Stimulated activated CD4-positive, alpha-beta T cell treated with anti-CD3 and anti-CD28 coated beads, Interleukin-4, amount 100 ng/mL, for 24 hours (primary cell): Measurements from ENCODE around the gene COLQ.
A peak's percentile ranks its signal among the peaks of the same experiment; 100 is the strongest.
"Not testable (repeated sequence)": the region's sequence is repeated elsewhere in the genome, so short reads cannot be mapped to it uniquely, and the experiment has no call there.

Experiments
- DNase-seq: peaks from one replicate; pipeline ENCODE4 v3.0.0-alpha.2; 2020

COLQ gene

GRCh38 chr3:15452961-15453360 is 68.5 kb downstream of the COLQ start:
- DNase-seq, result no peak

- DNase-seq, result no peak
Measured at GRCh38 chr3:15452156-15452555, 69.3 kb downstream of the COLQ start.

- no peak for DNase-seq
Measured at GRCh38 chr3:15451216-15452113, 70.0 kb downstream of the COLQ start.

- DNase-seq, result no peak
Measured at GRCh38 chr3:15450438-15451215, 70.9 kb downstream of the COLQ start.

GRCh38 chr3:15449489-15450224 is 71.8 kb downstream of the COLQ start:
- no peak for DNase-seq

GRCh38 chr3:15443826-15444524 is 77.5 kb downstream of the COLQ start:
- no peak for DNase-seq

- no peak for DNase-seq
Measured at GRCh38 chr3:15440891-15441290, 80.6 kb downstream of the COLQ start.

- DNase-seq, result no peak
Measured at GRCh38 chr3:15439476-15439875, 82.0 kb downstream of the COLQ start.

GRCh38 chr3:15438983-15439382 is 82.5 kb downstream of the COLQ start:
- DNase-seq, result no peak

- no peak for DNase-seq
Measured at GRCh38 chr3:15436246-15436645, 85.3 kb downstream of the COLQ start.

- DNase-seq, result no peak
Measured at GRCh38 chr3:15434756-15435155, 86.8 kb downstream of the COLQ start.

- DNase-seq, result no peak
Measured at GRCh38 chr3:15433531-15433930, 88.0 kb downstream of the COLQ start.

GRCh38 chr3:15431256-15431837 is 90.2 kb downstream of the COLQ start:
- no peak for DNase-seq

GRCh38 chr3:15430624-15431023 is 90.9 kb downstream of the COLQ start:
- DNase-seq, result no peak

GRCh38 chr3:15429080-15429479 is 92.4 kb downstream of the COLQ start:
- no peak for DNase-seq

GRCh38 chr3:15428539-15428938 is 93.0 kb downstream of the COLQ start:
- DNase-seq, result peak; percentile 43

- no peak for DNase-seq
Measured at GRCh38 chr3:15427981-15428380, 93.5 kb downstream of the COLQ start.

- peak; percentile 91 for DNase-seq
Measured at GRCh38 chr3:15427182-15427880, 94.2 kb downstream of the COLQ start, which contains the start of the genes EAF1 and METTL6. Gene EAF1, plus strand, starts transcription at chr3:15427598. Its CDS starts 182 bp downstream, at chr3:15427780. Gene METTL6, minus strand, starts transcription at chr3:15427544. Its CDS starts 1,033 bp downstream, at chr3:15426511.

GRCh38 chr3:15426579-15427118 is 94.9 kb downstream of the COLQ start:
- no peak for DNase-seq

GRCh38 chr3:15420871-15421270 is 100.6 kb downstream of the COLQ start:
- DNase-seq, result no peak

- not testable (repeated sequence) for DNase-seq
Measured at GRCh38 chr3:15410966-15411365, 110.5 kb downstream of the COLQ start.
